ENCODE data around the gene ROGDI.

The ROGDI gene

DNA sequence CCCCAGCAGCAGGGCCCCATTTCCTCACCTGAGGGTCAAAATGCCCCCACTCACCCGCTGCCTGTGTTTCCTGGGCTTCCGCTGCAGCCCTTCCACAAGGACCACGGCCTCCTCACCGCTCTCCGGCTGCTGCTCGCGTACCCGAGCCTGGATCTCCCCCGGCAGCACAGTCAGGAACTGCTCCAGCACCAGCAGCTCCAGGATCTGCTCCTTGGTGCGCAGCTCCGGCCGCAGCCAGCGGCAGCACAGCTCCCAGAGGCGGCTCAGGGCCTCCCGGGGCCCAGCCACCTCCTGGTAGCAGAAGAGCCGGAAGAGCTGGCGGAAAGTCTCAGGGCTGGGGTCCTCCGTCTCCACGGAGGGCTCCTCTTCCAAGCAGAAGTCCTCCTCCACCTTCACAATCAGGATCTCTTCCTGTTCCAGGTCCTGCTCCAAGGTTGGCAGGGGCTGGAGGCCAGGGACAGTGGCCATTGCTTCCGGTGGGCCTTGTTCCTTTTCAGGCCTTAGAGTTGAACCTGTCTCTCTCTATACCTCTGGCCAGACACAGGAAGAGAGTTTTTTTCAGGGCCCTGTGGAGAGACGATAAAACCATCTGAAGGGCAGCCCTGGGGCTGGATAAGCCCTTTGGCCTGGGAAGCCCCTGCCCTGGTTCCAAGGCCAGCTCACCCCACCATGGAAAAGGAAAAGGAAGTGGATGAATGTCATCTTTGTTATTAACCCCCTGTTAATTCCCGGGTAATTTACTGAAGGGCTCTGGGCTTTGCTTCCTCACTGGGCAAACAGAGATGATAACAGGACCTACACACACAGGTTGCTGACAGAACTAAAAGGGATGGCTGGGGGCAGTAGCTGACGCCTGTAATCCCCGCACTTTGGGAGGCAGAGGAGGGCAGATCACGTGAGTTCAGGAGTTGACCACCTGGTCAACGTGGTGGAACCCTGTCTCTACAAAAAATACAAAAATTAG lies 36.6 kb downstream of the ROGDI start:
- Histone ChIP-seq H3K36me3 (ENCODE audit: control insufficient read depth, insufficient read depth, low read length) (no peaks in the 10 kb centered on the region), H3K9ac (no peak overlapping the region), H3K9me3 (ENCODE audit: control insufficient read depth, low read length) (no peaks in the 10 kb centered on the region), H3K4me3 (ENCODE audit: low read depth, low read length) (peak overlapping the region; percentile 85), H3K4me1 (peaks cover 6% of the 10 kb centered on the region), H3K79me2 (peaks cover 4% of the 10 kb centered on the region), H3K27me3 (ENCODE audit: control insufficient read depth, insufficient read depth, low read length) (no peaks in the 10 kb centered on the region), H2AFZ (peak overlapping the region; percentile 96), H3K4me2 (ENCODE audit: low read length) (peak overlapping the region; percentile 88), H3K27ac (peak overlapping the region; percentile 71)
- no peak for TF ChIP-seq CTCF (IDR thresholded peaks at IDR 0.05)

- Histone ChIP-seq H2AFZ (no peak overlapping the region), H3K4me1 (no peaks in the 10 kb centered on the region), H3K27ac (no peak overlapping the region), H3K27me3 (ENCODE audit: control insufficient read depth, insufficient read depth, low read length) (no peaks in the 10 kb centered on the region), H3K4me2 (ENCODE audit: low read length) (no peak overlapping the region), H3K9ac (no peak overlapping the region), H3K4me3 (ENCODE audit: low read depth, low read length) (no peak overlapping the region), H3K36me3 (ENCODE audit: control insufficient read depth, insufficient read depth, low read length) (no peaks in the 10 kb centered on the region), H3K9me3 (ENCODE audit: control insufficient read depth, low read length) (no peaks in the 10 kb centered on the region), H3K79me2 (peaks cover 4% of the 10 kb centered on the region)
- TF ChIP-seq CTCF (IDR thresholded peaks at IDR 0.05) = no peak
Observed at GRCh38 chr16:4763791-4764190, 38.6 kb downstream of the ROGDI start.

GRCh38 chr16:4762205-4762604 lies 40.2 kb downstream of the ROGDI start:
- Histone ChIP-seq H3K9ac (no peak overlapping the region), H3K4me2 (ENCODE audit: low read length) (no peak overlapping the region), H3K27ac (no peak overlapping the region), H3K9me3 (ENCODE audit: control insufficient read depth, low read length) (no peaks in the 10 kb centered on the region), H3K27me3 (ENCODE audit: control insufficient read depth, insufficient read depth, low read length) (no peaks in the 10 kb centered on the region), H2AFZ (no peak overlapping the region), H3K4me3 (ENCODE audit: low read depth, low read length) (no peak overlapping the region), H3K79me2 (peaks cover 4% of the 10 kb centered on the region), H3K36me3 (ENCODE audit: control insufficient read depth, insufficient read depth, low read length) (no peaks in the 10 kb centered on the region), H3K4me1 (no peaks in the 10 kb centered on the region)
- no peak for TF ChIP-seq CTCF (IDR thresholded peaks at IDR 0.05)

DNA sequence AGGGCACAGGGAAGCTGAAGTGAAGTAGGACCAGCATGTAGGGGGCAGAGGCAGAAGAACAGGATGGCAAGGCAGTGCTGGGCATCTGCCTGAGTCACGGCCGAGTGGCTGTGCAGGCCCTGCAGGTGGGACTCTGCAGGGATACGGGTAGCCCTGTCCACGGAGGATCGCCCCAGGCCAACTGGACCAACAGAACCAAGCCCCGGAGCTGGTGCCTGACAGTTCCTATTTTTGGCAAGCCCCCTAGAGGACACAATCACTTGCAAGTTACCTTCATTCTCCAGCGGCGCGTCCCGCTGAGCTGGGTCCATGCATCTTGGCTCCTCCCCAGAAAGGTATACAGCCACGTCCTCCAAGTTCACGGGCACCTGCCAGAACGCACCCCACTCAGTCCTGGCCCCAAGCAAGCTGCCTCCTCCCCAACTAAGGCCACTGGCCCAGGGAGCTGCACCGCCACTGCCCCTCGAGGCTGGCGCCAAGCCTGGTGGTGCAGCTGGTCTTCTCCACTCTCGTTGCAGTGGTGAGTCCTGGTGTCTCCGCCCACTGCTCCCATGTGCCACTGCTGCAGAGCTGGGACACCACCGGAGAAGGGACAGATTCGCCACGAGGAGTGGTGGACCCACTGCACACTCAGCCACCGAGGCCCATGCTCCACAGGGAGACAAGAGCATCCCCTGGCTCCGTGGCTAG lies 42.1 kb downstream of the ROGDI start:
- Histone ChIP-seq H3K4me3 (ENCODE audit: low read depth, low read length) (no peak overlapping the region), H3K27me3 (ENCODE audit: control insufficient read depth, insufficient read depth, low read length) (no peaks in the 10 kb centered on the region), H3K4me2 (ENCODE audit: low read length) (no peak overlapping the region), H3K9me3 (ENCODE audit: control insufficient read depth, low read length) (no peaks in the 10 kb centered on the region), H3K9ac (no peak overlapping the region), H3K4me1 (no peaks in the 10 kb centered on the region), H3K27ac (no peak overlapping the region), H2AFZ (no peak overlapping the region), H3K36me3 (ENCODE audit: control insufficient read depth, insufficient read depth, low read length) (no peaks in the 10 kb centered on the region), H3K79me2 (peaks cover 3% of the 10 kb centered on the region)
- TF ChIP-seq CTCF (IDR thresholded peaks at IDR 0.05) = no peak
